SHP77 (cell line): ENCODE measurements around the gene PRR29.
"Not testable (repeated sequence)": the region's sequence is repeated elsewhere in the genome, so short reads cannot be mapped to it uniquely, and the experiment has no call there.

Experiments
- DNase-seq, 2 experiments: peaks; one replicate each; lab custom pipeline; 2025; lab: John Stamatoyannopoulos, UW

PRR29 gene

GRCh38 chr17:63974594-63975192 lies 23.5 kb upstream of the PRR29 start:
- DNase-seq: no peak

GRCh38 chr17:63975541-63976092 lies 22.5 kb upstream of the PRR29 start:
- DNase-seq: no peak

GRCh38 chr17:63976702-63977101 lies 21.4 kb upstream of the PRR29 start:
- no peak for DNase-seq

- DNase-seq: no peak
Observed at GRCh38 chr17:63978272-63979200, 19.6 kb upstream of the PRR29 start.

GRCh38 chr17:63982641-63983040 lies 15.5 kb upstream of the PRR29 start:
- not testable (repeated sequence) for DNase-seq

GRCh38 chr17:63983320-63983719 lies 14.8 kb upstream of the PRR29 start:
- no peak for DNase-seq

- DNase-seq: no peak
Observed at GRCh38 chr17:63984236-63984635, 13.9 kb upstream of the PRR29 start.

GRCh38 chr17:63984651-63985386 lies 13.3 kb upstream of the PRR29 start:
- no peak for DNase-seq

- no peak for DNase-seq
Observed at GRCh38 chr17:63985387-63986140, 12.6 kb upstream of the PRR29 start.

- DNase-seq: no peak
Observed at GRCh38 chr17:63986821-63987220, 11.3 kb upstream of the PRR29 start.

- DNase-seq: no peak
Observed at GRCh38 chr17:63987221-63988126, 10.7 kb upstream of the PRR29 start.

- no peak for DNase-seq
Observed at GRCh38 chr17:63988127-63988478, 10.0 kb upstream of the PRR29 start.

GRCh38 chr17:63988741-63989621 lies 9.2 kb upstream of the PRR29 start:
- DNase-seq: no peak

GRCh38 chr17:63989622-63990345 lies 8.4 kb upstream of the PRR29 start:
- no peak for DNase-seq

GRCh38 chr17:63991611-63992010 lies 6.5 kb upstream of the PRR29 start:
- no peak for DNase-seq

- no peak for DNase-seq
Observed at GRCh38 chr17:63993368-63993985, 4.7 kb upstream of the PRR29 start.

- DNase-seq: no peak
Observed at GRCh38 chr17:63995626-63996025, 2.5 kb upstream of the PRR29 start.

GRCh38 chr17:63996430-63997182 lies 1.5 kb upstream of the PRR29 start:
- no peak for DNase-seq
